GM21367 (cell line): ENCODE measurements around the gene AP1G2.

Experiments used
- ATAC-seq: cut with Tn5 transposase; IDR thresholded peaks from one replicate; pipeline ENCODE4 v1.9.1; 2021; ENCODE audit not compliant: unreplicated experiment

Gene AP1G2

GRCh38 chr14:23571701-23572523, 4.3 kb upstream of the AP1G2 start:
- no peak for ATAC-seq

GRCh38 chr14:23570806-23571483, 3.4 kb upstream of the AP1G2 start:
- ATAC-seq, result no peak

- no peak for ATAC-seq
Measured at GRCh38 chr14:23569443-23570151, 2.0 kb upstream of the AP1G2 start.

- no peak for ATAC-seq
Measured at GRCh38 chr14:23568600-23569331, 1.2 kb upstream of the AP1G2 start.

GRCh38 chr14:23568021-23568599, 519 bp upstream of the AP1G2 start:
- no peak for ATAC-seq

GRCh38 chr14:23566778-23567185, 809 bp downstream of the AP1G2 start:
- ATAC-seq, result no peak

- no peak for ATAC-seq
Measured at GRCh38 chr14:23566112-23566777, 1.3 kb downstream of the AP1G2 start.

- ATAC-seq, result no peak
Measured at GRCh38 chr14:23565626-23566025, 2.0 kb downstream of the AP1G2 start.

- no peak for ATAC-seq
Measured at GRCh38 chr14:23564876-23565275, 2.7 kb downstream of the AP1G2 start.

- no peak for ATAC-seq
Measured at GRCh38 chr14:23564181-23564812, 3.3 kb downstream of the AP1G2 start.

GRCh38 chr14:23563473-23564180, 4.0 kb downstream of the AP1G2 start:
- ATAC-seq, result no peak

GRCh38 chr14:23562822-23563472, 4.6 kb downstream of the AP1G2 start:
- ATAC-seq, result no peak

- no peak for ATAC-seq
Measured at GRCh38 chr14:23561873-23562821, 5.4 kb downstream of the AP1G2 start.

- ATAC-seq, result no peak
Measured at GRCh38 chr14:23561259-23561658, 6.3 kb downstream of the AP1G2 start.

- no peak for ATAC-seq
Measured at GRCh38 chr14:23559926-23560520, 7.6 kb downstream of the AP1G2 start.

- ATAC-seq, result no peak
Measured at GRCh38 chr14:23559010-23559925, 8.3 kb downstream of the AP1G2 start.
